Esophagus mucosa (tissue), 1 donor: ENCODE data around the gene TNS1. TPM values are rescaled to one million over a fixed set of nuclear protein-coding genes. Genes with fewer than 3 reads are reported as not detected.
"Not testable (repeated sequence)": the region's sequence is repeated elsewhere in the genome, so short reads cannot be mapped to it uniquely, and the experiment has no call there.

Source experiments
- ATAC-seq: fragments of 200-7000 bp; cut with Tn5 transposase; one replicate; pipeline ENCODE4 v1.9.1; 2020
- total RNA-seq: library from RNA; stranded (reverse); gene quantifications from one replicate; pipeline ENCODE4 v1.2.4, GENCODE V29; 2023
- donor health status: DM: yes; HTN: yes; CAD: no.

Gene TNS1
- total RNA-seq, 1 donor from 2014 or later: 27.7 TPM

DNA sequence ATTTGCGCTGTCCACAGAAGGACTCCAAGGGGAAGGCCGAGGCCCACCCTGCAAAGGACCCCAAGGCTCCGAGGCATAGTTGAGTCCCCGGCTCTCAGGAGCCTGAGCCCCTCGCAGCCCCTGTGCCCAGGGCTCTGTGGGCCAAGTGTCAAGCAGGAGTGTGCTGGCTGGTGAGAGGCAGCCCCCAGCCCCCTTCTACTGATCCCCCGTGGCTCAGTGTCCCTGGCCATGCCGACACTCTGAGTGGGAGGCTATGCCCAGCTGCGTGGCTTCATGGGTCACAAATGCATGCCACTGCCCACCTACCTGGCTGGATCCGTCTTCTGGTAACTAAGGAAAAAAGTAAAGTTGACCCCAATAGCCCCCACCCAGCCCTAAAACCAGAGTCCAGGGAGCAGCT lies 172.7 kb downstream of the TNS1 start:
- no peak for ATAC-seq

DNA sequence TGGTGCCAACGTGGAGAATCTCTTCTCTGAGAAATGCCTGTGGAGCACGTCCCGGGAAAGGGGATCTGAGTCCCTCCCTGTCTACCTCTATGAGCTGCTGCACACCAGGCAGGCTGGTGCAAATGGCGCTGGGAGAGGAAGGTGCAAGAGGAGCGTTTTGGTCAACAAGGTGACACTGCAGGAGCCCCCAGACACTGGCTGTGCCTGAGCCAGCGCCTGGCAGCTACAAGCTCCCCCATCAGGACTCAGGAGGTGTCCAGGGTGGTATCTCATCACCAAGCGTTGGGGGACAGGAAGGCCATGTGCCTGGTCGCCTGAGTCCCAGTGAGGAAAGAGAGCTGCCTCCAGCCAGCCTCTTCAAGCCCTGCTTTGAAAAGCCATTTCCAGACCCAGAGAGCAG lies 173.4 kb downstream of the TNS1 start:
- no peak for ATAC-seq

DNA sequence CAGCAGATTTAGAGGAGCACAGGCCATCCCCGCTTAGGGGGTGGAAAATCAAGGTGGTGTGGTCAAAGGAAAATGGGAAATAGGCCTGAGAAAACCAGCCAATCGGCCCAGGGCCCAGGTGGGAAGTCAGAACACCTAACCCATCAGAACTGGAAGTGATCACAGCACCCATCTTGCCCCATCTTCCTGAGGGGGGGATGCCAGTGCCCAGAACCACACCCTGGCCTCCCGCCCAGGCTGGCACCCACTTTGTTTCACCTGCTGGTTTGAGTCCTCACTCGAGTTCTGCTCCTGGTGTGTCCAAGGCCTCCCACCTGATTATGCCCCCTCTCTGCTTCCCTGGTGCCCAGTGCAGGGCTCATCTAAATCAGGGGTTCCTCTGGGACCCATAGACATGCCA lies 174.5 kb downstream of the TNS1 start:
- no peak for ATAC-seq

DNA sequence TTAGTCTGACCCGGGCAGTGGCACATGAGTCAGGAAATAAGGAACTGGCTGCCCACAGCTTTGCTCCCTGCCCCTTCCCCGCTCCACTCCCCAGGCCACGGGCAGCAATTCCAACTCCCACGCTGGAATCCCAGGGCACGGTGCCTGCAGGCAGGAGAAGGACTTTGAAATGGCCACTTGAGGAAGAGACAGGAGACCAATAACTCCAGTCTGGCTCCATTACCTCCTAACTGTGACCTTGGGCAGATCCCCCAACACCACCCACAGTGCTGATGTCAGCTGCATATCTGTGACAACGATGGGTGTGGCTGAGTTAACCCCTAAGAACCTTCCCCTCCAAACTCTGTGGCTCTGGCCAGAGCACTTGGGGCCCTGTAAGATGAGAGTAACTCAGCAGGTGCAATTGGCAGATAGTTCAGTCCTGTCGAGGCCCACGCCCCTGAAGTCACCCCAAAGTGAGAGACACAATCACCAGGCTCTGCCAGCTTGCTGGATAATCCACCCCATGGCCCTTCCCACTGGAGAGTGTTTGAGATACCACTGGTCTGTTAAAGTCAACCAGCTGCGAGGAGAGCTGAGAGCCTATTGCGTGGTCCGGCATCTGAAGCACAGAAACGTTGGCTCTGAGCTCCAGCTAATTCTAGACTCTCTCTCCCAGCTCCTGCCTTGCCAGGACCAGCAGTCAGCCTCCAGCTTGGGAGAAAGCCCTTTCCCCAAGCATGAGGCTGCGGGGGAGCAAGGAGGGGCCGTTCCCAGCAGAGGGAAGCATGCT lies 175.2 kb downstream of the TNS1 start:
- ATAC-seq: no peak

DNA sequence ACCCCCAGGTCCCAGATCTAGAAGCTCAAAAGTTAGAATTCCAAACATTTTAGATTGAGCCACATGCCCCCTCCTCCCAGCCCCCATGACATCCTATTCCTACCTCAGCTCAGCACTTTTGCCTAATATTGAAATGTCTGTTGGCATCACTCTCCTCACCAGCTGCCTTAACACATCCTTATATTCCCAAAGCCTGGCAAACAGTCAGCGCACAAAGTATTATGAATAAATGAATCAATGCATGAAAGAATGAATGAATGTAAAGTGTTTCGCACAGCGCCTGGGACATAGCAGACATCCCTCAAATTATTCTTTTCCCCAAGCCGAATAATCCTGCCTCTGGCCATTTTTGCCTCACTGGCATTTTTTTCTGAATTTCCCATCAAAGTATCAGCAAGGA lies 175.8 kb downstream of the TNS1 start:
- no peak for ATAC-seq

DNA sequence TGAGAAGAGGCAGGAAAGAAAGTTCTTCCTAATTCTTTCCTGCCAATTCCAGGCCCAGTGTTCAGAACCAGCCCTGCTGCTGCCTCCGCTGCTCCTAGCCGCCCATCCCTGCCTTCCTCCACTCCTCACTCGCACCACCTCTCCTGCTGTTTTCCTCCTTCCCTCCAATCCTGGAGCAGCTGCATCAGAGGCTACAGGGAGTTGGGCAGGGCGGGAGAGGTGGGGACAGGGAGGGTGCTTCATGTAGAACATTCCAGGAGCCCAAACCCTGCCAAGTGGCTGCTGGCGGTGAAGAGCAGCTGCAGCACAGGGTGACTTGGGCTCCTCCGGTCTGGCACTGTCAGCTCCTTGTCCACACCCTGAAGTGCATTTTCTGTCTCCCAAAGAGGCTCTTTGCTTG lies 176.3 kb downstream of the TNS1 start:
- ATAC-seq: peak; percentile 27

DNA sequence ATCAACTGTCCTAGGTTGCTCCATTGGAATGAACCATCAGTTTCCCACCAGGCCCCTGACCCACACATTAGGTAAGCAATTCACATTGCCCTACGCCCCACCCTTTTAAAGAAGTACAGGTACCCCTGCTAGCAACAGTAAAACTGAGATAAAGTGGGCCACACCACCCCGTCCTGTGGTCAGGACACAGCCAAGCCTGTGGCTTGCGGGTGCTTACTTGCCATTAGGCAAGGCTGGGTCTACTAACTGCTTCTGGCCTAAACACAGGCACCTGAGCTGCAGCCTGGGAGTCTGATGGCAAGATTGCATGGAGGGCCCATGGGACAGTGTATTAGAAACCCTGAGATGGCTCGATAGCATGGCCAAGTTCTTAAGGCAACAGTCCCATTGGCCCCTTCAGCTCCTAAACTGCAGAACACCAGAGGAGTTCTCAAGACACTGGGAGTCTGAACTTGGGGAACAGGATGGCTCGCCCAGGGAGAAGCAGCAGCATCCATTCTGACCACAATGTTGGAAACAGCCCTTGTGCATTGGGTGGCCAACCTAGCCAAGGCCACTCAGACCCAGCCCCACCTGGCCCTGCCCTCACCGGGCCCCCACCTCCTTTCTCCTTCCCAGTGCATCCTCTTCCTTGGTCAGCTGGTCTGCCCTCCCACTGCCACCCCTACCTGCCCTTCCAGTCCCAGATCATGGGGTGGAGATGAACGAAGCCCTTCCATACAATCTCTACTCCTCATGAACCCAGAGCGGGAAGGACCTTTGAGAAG lies 177.1 kb downstream of the TNS1 start:
- ATAC-seq: no peak

DNA sequence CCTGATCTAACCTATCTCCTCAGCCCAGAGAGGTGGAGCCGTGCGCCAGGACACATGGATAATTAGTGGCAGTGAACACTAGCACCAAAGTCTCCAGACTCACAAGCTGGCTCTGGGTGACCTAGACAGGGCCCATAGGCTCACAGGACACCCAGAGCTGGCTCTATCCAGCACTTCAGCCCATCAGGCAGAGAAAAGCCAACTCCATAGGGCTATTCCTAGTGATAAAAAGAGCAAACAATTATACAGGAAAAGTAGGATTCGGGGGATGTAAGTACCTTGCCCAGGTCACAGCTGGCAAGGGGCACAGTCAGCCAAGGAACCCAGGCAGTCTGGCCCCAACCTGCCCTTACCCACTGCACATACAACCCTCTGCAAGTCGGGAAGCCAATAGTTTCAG lies 178.6 kb downstream of the TNS1 start:
- no peak for ATAC-seq

DNA sequence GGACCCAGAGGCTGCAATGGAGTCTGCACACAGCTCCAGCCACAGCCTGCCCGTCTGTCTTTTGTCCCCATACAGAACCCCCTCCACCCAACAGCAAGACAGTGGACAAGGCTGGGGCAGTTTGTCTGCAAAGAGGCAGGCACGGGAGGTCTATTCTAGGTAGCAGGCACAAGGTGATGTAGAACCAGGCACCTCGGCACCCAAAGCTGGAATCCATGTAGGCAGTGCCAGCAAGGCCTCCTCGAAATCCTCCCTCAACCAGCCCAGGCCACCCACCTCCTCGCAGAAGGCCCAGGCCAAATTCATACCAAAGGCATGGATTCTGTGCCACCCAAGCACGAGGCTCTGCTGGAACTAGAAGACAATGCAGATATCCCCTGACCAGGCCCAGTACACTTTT lies 179.2 kb downstream of the TNS1 start:
- ATAC-seq: no peak

DNA sequence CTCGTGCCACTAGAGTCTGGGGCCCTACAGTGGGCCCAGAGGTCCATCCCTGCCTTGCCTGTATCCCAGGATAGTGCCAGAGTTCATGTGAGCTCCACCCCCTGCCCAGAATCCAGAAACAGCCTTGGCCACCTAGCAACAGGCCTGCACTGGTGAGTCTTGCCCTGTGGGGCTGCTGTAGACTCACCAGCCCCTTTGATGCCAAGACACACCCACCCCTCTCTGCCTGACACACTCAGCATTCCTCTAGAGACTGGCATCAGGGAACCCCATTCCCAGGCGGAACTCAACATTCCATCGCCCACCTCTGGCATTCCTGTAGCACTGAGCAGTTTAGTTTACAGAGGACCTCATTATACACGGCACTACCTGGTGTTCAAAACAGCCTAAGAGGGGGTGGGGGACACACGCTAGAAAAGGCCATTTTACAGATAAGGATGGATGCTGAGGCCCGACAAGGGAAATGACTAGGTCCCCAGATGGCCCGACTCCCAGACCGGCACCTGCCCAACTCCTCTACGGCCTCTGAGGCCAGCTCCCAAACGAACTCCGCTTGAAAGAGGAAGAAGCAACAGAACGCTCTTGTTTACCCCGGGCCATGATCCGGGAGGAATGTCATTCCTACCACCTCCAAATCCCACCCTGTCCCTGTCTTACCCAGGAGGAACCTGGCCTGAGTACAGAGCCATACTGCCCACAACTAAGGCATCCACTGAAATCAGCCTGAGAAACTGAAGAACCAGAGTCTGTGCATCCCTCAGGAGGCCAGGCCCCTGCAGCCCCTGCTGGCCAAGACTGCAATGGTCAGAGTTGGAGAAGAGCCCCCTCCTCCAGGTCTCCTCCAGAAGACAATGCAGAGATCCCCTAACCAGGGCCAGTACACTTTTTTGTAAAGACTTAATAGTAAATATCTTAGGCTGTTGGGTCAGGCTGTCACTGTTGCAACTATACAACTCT lies 180.2 kb downstream of the TNS1 start:
- peak; percentile 46 for ATAC-seq

DNA sequence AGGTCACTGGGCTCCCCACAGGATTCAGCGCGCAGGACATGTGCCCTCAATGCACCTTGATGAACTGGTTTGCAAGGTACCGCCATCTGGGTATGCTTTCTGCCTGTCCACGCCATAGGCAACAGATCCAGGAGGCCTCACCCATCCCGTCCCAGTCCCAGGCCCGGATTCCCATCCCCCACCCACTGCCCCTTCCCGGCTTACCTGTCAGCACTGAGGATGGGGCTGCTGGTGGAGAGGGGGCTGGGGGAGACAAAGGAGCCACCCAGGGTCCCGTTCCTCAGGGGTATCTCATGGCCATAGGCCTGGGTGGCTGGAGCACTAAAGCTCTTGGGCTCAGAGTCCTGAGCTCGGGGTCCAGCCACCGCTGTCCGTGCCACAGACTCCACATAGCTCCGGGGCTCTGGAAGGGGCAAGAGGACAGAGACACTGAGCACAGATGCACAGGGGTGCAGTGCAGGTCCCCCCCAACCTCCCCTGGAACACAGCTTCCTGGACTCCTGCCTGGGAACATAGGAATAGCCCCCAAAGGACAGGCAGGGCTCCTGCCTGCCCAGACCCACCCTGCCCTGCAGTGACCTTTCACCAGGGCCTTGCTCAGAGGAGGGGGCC lies 181.2 kb downstream of the TNS1 start:
- no peak for ATAC-seq

DNA sequence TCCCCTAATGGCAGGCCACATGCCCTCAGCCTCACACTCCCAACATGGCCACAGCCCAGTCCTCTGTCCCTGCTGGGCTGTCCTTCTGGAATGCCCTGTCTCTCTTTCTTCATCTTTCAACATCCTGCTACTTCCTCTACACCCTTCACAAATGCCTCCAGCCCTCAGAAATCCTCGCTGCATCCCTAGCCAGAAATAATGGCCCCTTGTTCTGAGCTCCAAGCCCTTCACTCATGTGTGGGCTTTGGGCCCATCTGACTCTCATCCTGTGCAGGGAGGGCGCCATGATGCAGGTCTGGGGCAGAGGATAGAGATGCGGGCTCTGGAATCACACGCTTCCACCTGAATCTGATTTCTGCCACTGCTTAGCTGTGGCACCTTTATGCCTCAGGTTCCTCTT lies 181.9 kb downstream of the TNS1 start:
- no peak for ATAC-seq

DNA sequence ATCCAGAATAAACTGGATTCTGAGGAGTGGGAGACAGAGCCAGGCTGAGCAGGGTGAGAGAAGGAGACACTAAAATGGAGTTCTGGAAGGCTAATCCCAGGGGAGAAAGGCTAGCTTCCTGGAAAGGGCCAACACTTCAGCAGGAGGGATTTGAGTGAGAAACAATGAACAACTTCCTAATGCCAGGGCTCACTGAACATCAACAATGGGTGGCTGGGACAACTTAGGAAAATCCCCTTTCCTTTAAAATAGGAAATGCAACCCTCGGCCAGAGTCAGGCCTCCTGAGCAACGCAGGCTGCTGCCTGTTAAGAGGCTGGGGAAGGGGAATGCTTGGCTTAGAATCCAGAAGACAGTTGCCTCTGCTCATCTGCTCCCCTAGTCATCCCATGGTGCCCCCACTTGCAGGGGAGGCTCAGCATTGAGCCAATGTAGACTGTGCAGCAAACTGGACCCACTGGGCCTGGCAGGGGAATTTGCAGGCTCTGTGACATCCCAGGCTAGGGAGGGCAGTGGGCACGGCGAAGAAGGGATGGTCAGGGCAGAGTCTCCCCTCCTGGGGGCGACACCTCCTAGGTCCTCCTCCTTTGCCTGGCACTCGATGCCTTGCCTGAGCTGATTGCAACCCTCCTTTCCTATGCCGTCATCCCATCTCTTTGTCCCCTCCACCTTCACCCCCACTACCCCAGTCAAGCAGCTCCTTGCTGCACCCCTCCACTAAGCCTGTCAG lies 182.5 kb downstream of the TNS1 start:
- no peak for ATAC-seq

DNA sequence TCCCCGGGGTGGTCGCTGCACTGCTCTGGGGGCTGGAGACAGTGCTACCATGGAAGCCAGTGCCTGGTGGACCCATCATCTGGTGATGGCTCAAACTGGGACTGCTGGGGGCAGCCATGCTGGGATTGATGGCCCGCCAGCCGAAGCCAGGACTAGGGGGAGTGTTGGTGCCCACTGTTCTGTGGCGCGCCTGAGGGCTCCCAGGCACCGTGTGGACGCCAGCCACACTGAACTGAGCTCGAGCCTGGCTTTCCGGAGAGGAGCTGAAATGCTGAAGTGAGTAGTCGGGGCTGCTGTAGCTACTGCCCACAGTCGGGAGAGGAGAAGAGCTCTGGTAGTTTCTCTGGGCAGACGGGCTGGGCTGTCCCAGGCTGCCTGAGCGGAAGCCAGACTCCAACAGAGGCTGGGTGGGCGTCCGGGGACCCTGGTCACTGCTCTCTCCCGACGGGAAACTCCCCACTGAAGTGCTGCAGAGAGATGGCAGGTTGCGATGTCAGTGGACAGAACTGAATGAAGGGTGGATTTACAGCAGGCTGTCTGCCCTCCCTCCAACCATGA lies 184.4 kb downstream of the TNS1 start:
- ATAC-seq: no peak

DNA sequence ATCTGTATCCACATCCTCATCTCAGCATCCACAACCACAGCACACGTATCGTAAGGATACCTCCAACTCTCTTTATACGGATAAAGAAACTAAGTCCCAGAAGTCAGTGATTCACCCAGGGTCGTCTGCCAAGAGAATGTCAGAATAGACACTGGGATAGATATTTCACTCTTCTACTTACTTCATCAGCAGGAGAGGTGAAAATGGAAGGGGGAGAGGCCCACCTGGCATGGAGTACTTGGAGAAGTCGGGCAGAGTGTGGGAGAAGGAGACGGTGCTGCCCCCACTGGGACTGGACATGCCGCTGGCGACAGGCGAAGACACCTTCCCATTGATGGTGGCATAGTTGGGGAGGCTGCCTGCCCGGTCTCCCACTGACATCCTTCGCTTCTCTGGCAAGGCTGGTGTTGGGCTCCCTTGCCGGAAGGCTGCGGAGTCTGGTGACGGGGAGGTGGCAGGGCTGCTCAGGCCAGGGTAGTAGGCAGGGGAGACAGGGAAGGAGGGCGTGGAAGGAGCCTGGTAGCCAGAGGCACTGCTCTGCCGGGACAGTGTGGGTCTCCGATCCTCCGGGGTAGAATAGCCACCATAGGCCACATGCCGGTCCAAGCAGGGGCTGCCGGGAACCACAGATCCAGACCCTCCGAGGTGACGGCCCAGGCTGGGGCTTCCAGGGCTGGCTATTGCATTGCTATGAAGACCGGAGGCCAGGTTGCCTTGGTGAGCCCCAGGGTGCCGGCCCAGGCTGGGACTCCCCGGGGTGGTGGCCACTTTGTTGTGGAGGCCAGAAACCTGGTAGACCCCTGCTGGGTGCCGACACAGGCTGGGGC lies 185.1 kb downstream of the TNS1 start:
- ATAC-seq: no peak

DNA sequence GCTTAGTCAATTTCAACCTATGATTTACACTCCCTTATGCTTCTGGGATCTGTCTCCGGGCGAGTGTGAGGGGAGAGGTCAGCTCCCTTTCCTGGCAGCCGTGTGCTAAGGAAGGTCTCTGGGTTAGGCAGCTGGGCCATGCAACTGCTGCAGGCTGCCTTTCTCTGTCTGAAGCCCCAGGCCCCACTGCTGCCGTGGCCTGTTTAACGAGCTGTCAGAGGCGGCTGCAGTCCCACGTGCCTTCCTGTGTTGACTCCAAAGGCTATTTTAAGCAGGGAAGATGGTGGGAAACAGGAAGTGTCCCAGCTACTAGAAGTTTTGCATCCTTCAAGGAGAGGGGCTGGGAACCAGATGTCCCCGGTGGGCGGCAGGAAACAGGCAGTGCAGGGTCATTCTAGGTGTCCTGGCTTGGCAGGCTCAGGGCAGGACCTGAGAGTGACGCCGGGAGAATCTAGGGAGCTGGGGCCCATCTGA lies 186.4 kb downstream of the TNS1 start:
- ATAC-seq: peak; percentile 19

DNA sequence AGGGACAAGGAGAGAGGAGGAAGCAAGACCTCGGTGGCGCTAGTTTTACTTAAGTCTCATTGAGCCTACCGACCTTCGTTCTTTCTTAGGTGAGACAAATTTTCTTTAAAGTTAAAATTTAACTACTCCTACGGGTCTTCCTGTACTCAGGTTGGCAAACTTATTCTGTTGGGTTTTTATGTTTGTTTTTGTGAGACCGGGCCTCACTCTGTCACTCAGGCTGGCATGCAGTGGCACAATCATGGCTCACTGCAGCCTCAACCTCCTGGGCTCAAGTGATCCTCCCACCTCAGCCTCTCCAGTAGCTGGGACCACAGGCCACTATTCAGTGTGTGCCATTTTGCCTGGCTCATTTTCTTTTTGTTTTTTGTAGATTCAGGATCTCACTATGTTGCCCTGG lies 189.0 kb downstream of the TNS1 start:
- ATAC-seq: no peak

DNA sequence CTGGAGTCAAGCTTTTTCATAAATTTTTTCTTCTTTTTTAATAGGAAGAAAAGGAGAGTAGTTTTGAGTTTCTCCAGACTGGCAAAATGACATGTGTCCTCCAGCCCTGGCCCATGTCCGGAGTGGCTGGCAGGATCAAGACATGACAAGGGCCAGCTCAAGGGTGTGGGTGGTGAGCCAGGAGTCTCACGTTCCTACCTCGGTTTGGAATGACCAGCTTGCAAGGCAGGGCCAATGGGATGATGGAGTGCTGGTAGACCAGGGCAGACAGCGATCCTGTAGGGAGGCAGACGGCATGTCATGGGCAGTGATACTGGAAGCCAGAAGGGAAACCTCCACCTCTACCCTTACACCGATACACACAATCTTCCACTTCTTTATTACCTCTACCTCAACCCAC lies 190.6 kb downstream of the TNS1 start:
- no peak for ATAC-seq

DNA sequence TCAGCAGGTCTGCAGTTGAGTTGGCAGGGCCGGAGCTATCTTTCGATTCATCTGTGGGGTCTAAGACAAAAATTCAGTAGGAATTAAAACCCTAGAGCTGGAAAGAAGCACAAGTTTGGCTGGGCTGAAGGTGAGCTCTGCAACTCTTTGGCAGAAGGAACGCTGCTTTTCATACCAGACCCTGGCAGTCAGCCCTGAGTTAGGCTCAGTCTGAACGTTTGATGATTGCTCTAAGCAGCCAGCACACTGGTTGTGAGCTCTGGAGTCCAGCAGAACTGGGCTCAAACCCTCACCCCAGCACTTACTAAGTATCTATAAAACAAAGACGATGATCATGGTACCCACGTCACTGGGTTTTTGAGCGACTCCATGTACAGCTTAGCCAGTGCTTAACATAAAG lies 192.5 kb downstream of the TNS1 start:
- no peak for ATAC-seq

DNA sequence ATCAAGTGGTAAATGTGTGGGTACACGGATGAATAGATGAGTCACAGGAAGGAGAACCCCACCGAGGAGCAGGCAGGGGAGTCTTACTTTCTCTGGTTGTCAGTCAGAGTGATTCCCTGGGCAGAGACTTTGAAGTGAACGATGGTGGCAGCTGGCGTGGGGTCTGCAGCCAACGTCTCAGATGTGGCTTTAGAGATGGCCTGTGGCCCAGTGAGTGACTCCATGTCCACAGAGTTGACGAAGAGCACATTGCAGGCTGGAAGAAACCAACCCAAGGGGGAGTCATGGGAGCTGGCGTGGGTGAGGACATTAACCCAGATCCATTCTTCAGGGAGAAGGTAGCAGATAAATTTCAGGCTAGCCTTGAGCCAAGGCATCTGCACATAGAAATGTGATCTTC lies 193.1 kb downstream of the TNS1 start:
- ATAC-seq: no peak

DNA sequence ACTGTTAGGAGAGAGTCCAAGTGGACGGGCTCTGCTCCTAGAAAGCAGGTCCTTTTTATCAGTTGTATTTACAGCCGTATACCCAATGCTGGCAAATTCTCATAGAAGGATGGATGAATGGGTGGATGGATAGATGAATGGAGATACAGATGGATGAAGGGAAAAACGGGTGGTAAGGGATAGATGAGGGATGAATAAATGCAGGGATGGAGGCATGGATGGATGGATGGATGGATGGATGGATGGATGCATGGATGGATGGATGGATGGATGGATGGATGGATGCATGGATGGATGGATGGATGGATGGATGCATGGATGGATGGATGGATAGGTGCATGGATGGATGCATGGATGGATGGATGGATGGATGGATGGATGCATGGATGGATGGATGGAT lies 193.8 kb downstream of the TNS1 start:
- ATAC-seq: not testable (repeated sequence)
